Body of pancreas (tissue), 4 donors: ENCODE data around the gene NR2F2. TPM values are rescaled to one million over a fixed set of nuclear protein-coding genes. Genes with fewer than 3 reads are reported as not detected.
A peak's percentile ranks its signal among the peaks of the same experiment; 100 is the strongest.

ENCODE experiments used
- ATAC-seq: fragments of 150-250 bp; one replicate; pipeline ENCODE4 v1.9.1; 2016
- DNase-seq, 4 donors: peaks; one replicate each; pipeline ENCODE4 v3.0.0-alpha.2; 2019
- H3K27ac ChIP-seq, 4 donors: fragments of 200-600 bp; sonication (generic); 1 replicate in 3 of 4; 2 replicates in 1 of 4; pipeline versions ENCODE4 v1.5.1 to v1.6.1; 2016 to 2019; ENCODE audit warnings: mild to moderate bottlenecking in 1 of 4, mixed read lengths in 1 of 4, moderate library complexity in 1 of 4
- H3K27me3 ChIP-seq, 2 donors: fragments of 200-600 bp; sonication (generic); one replicate each; pipeline ENCODE4 v1.6.0; 2016; ENCODE audit warnings: mild to moderate bottlenecking in 1 of 2
- H3K36me3 ChIP-seq, 2 donors: fragments of 200-600 bp; sonication (generic); replicated peaks in 1 of 2; 2 replicates each; pipeline ENCODE4 v1.5.1; 2016; ENCODE audit warnings: low read depth in 2 of 2; ENCODE audit not compliant: insufficient read depth in 1 of 2
- H3K4me1 ChIP-seq: fragments of 200-600 bp; sonication (generic); one replicate; pipeline ENCODE4 v1.6.0; 2016
- H3K4me3 ChIP-seq, 2 donors: fragments of 200-600 bp; sonication (generic); 1 replicate in 1 of 2; 2 replicates in 1 of 2; pipeline ENCODE4 v1.5.1; 2016 to 2019
- H3K9me3 ChIP-seq, 3 donors: fragments of 200-600 bp; sonication (generic); 1 replicate in 2 of 3; 2 replicates in 1 of 3; pipeline ENCODE4 v1.5.1; 2016
- CTCF ChIP-seq, 7 experiments: fragments of 450-650 bp in 4 of 7; fragments of 200-600 bp in 3 of 7; sonication (generic) in 3 of 7; IDR thresholded peaks; one replicate each; pipeline ENCODE4 v1.5.1; 2016 to 2019; ENCODE audit warnings: antibody characterized with exemption in 7 of 7
- POLR2A ChIP-seq, 3 donors: fragments of 450-650 bp; IDR thresholded peaks; one replicate each; pipeline ENCODE4 v1.6.1; 2016; ENCODE audit warnings: antibody characterized with exemption in 3 of 3, mild to moderate bottlenecking in 2 of 3
- WGBS, 2 donors: methylation state at CpG; one replicate each; pipeline ENCODE4 v1.1.5; 2017; 5-methylcytosine and 5-hydroxymethylcytosine counted together
- intact Hi-C: fragments of 100-400 bp; cut with DNase I; formaldehyde crosslinking; loops from one replicate; pipeline ENCODE4 v1.15.1; 2023
- total RNA-seq, 2 donors: library from RNA; depleted of rRNA; stranded (reverse); fragments of >200 nt; gene quantifications; one replicate each; pipeline ENCODE4 v1.1.0, GENCODE V29; 2016

Gene NR2F2
- total RNA-seq, 2 donors from 2014 or later, result 12.9 to 13.5 TPM

- H3K4me1 ChIP-seq, result peaks cover 36% of the 10 kb centered on the region
- WGBS, 2 donors, result 1 to 2% methylated on average over 12 of the region's 12 CpGs
- TF ChIP-seq POLR2A (IDR thresholded peaks at IDR 0.05) (no peak), CTCF (IDR thresholded peaks at IDR 0.05) (no peak)
- H3K9me3 ChIP-seq, result no peaks in the 10 kb centered on the region
- ATAC-seq (no peak), DNase-seq (peak in 2 of 4 donors; percentile 47 to 59)
- intact Hi-C loops, result no loop called here
- peak overlapping the region; percentile 63 to 95 (median 91) for H3K27ac ChIP-seq
- H3K27me3 ChIP-seq, result no peaks in the 10 kb centered on the region
- H3K4me3 ChIP-seq, result peak overlapping the region; percentile 14 to 62
- H3K36me3 ChIP-seq, result no peaks in the 10 kb centered on the region
Measured at GRCh38 chr15:96332637-96333121, 2.2 kb downstream of the NR2F2 start.

DNA sequence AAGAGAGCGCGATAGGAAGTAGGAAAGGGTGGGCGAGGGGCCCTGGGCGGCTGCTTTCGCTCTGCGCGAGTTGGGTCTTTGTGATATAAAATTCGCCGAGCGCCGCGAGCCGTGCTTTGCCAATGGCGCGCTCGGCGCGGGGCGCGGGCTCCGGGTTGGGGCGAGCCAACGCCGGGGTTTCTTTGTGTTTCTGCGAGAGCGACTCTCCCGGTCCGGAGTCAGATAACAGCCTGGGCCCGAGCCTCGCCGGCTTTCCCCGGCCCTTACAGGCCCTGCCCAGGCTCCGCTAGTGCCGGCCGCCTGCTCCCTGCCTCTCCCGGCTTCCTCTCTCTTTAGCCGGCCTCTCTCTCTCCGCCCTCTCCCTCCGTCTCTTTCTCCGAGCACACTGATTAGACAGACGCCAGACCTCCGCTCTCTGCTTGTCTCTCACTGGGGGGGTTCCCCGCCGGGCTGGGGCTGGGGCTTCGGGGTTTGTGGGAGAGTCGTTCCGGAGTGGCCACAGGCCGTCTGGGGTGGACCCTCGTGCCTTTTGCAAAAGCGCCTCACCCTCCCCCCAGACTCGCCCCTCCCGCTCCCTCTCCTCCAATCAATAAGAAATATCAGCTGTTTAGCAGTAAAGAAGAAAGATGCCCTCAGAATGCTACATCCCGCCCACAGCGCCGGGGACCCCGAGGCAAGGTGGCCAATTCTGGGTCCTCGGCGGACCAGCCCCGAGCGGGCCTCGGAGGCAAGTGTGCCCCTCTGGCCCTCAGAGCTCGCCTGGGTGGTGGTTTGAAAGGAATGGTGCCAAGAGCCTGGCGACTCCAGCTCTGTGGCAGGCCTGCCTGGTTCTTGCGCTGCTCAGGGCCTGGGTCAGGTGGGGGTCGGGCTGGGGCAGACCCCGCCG lies 2.9 kb downstream of the NR2F2 start:
- Histone ChIP-seq H3K27ac (peak overlapping the region; percentile 60 to 95 (median 91)), H3K36me3 (no peaks in the 10 kb centered on the region), H3K27me3 (no peaks in the 10 kb centered on the region), H3K4me1 (peaks cover 41% of the 10 kb centered on the region), H3K9me3 (no peaks in the 10 kb centered on the region), H3K4me3 (peak overlapping the region; percentile 14 to 62)
- DNase-seq, result peak; percentile 55 to 67 (median 62)
- intact Hi-C loops, result no loop called here
- TF ChIP-seq POLR2A (IDR thresholded peaks at IDR 0.05) (peak; percentile 24 to 59 (median 54)), CTCF (IDR thresholded peaks at IDR 0.05) (peak in 1 of 7 experiments; percentile 5)
- WGBS, 2 donors, result 1 to 4% methylated on average over 57 to 66 of the region's 67 CpGs
- peak; percentile 3 for ATAC-seq

DNA sequence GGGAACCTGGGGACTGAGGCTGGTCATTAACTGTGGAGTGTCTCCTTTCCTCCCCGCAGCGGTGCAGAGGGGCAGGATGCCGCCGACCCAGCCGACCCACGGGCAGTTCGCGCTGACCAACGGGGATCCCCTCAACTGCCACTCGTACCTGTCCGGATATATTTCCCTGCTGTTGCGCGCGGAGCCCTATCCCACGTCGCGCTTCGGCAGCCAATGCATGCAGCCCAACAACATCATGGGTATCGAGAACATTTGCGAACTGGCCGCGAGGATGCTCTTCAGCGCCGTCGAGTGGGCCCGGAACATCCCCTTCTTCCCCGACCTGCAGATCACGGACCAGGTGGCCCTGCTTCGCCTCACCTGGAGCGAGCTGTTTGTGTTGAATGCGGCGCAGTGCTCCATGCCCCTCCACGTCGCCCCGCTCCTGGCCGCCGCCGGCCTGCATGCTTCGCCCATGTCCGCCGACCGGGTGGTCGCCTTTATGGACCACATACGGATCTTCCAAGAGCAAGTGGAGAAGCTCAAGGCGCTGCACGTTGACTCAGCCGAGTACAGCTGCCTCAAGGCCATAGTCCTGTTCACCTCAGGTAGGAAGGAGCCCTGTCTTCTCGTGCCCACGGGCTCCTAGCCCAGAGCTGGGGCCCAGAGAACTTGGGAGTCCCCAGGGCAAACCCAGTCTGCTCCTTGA lies 3.7 kb downstream of the NR2F2 start:
- 45 to 62% methylated on average over 38 to 49 of the region's 49 CpGs for WGBS, 2 donors
- H3K4me3 ChIP-seq, result peak overlapping the region in 1 of 2 donors; percentile 62
- H3K36me3 ChIP-seq, result no peaks in the 10 kb centered on the region
- no peaks in the 10 kb centered on the region for H3K27me3 ChIP-seq
- H3K27ac ChIP-seq, result peak overlapping the region; percentile 60 to 95 (median 91)
- ATAC-seq, result no peak
- TF ChIP-seq CTCF (IDR thresholded peaks at IDR 0.05) (no peak), POLR2A (IDR thresholded peaks at IDR 0.05) (no peak)
- peaks cover 49% of the 10 kb centered on the region for H3K4me1 ChIP-seq
- H3K9me3 ChIP-seq, result no peaks in the 10 kb centered on the region
- intact Hi-C loops, result no loop called here
- peak in 1 of 4 donors; percentile 24 for DNase-seq

- Histone ChIP-seq H3K36me3 (no peaks in the 10 kb centered on the region), H3K4me3 (peak overlapping the region; percentile 13 to 62), H3K27me3 (no peaks in the 10 kb centered on the region), H3K27ac (peak overlapping the region; percentile 59 to 95 (median 91)), H3K9me3 (no peaks in the 10 kb centered on the region), H3K4me1 (peaks cover 50% of the 10 kb centered on the region)
- no peak for TF ChIP-seq POLR2A (IDR thresholded peaks at IDR 0.05)
- TF ChIP-seq CTCF (IDR thresholded peaks at IDR 0.05), result no peak
- intact Hi-C loops, result no loop called here
- WGBS, 2 donors, result 30 to 45% methylated on average over 4 to 5 of the region's 5 CpGs
- no peak for ATAC-seq
- DNase-seq, result no peak
Measured at GRCh38 chr15:96334705-96335410, 4.4 kb downstream of the NR2F2 start.
